Measurements from ENCODE around the gene COL20A1.

DNA sequence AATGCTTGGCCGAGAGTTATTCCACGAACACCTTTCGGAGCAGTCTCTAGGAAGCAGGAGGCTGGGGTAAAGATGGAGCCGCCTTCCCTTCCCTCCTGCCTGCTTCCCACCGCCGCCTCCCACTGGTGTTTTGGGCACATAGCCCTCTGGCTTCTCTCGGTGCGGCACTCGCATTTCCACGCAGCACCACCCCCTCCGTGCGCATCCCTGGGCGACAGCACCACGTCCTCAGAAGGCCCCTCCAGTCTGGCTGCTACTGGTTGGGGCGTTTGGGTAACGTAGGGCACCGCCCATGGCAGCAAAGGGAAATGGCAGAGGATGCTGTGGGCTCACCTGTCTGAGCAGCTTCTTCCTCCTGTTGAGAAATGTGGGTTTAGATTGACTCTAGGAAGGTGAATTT is 2.4 kb downstream of the COL20A1 start:
- TF ChIP-seq, protein P1, sequence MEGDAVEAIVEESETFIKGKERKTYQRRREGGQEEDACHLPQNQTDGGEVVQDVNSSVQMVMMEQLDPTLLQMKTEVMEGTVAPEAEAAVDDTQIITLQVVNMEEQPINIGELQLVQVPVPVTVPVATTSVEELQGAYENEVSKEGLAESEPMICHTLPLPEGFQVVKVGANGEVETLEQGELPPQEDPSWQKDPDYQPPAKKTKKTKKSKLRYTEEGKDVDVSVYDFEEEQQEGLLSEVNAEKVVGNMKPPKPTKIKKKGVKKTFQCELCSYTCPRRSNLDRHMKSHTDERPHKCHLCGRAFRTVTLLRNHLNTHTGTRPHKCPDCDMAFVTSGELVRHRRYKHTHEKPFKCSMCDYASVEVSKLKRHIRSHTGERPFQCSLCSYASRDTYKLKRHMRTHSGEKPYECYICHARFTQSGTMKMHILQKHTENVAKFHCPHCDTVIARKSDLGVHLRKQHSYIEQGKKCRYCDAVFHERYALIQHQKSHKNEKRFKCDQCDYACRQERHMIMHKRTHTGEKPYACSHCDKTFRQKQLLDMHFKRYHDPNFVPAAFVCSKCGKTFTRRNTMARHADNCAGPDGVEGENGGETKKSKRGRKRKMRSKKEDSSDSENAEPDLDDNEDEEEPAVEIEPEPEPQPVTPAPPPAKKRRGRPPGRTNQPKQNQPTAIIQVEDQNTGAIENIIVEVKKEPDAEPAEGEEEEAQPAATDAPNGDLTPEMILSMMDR (IDR thresholded peaks at IDR 0.05), result no peak
- no peak for TF ChIP-seq EZH2 (IDR thresholded peaks at IDR 0.05; ENCODE audit: borderline replicate concordance, insufficient read depth, low read depth, low read length, poor library complexity, severe bottlenecking)

All from B cell (primary cell).